Subcutaneous adipose tissue (tissue), 4 donors: ENCODE results near the gene LMAN2L. TPM values are rescaled to one million over a fixed set of nuclear protein-coding genes. Genes with fewer than 3 reads are reported as not detected.

Experiments used
- CTCF ChIP-seq: fragments of 450-650 bp; IDR thresholded peaks from one replicate; pipeline ENCODE4 v1.5.1; 2016; ENCODE audit warnings: low read depth, mild to moderate bottlenecking, control low read depth, antibody characterized with exemption, moderate library complexity
- total RNA-seq, 4 donors: library from RNA; depleted of rRNA; stranded (reverse); fragments of >200 nt; gene quantifications; one replicate each; pipeline ENCODE4 v1.1.0, GENCODE V29; 2016

LMAN2L gene
- total RNA-seq, 4 donors from 2014 or later, result 14.6 to 18.1 (median 16.7) TPM

GRCh38 chr2:96661324-96661723 lies 78.5 kb downstream of the LMAN2L start:
- no peak for TF ChIP-seq CTCF

- no peak for TF ChIP-seq CTCF
Observed at GRCh38 chr2:96656540-96656939, 83.3 kb downstream of the LMAN2L start.

Other genes starting within 250 kb of the LMAN2L start
- gene NEURL3, start 234.7 kb downstream of the LMAN2L start, total RNA-seq, result 1 to 10 TPM in 1 of 4 donors, not detected in 3; 3.6 TPM
- gene ARID5A, start 203.3 kb downstream of the LMAN2L start, total RNA-seq, result 10 to 100 TPM; 12.6 to 26.0 (median 22.1) TPM
- gene KANSL3, start 101.8 kb downstream of the LMAN2L start, total RNA-seq, result 10 to 100 TPM; 34.7 to 65.0 (median 39.7) TPM
- gene FER1L5, start 97.3 kb downstream of the LMAN2L start, total RNA-seq, result not detected
- 1 to 10 TPM; 2.0 to 3.7 (median 2.7) TPM for gene CNNM4, start 20.8 kb upstream of the LMAN2L start, total RNA-seq
- 10 to 100 TPM in 1 of 4 donors, 1 to 10 TPM in 3; 4.4 to 21.1 (median 8.5) TPM for gene CNNM3, start 76.2 kb upstream of the LMAN2L start, total RNA-seq
- gene ANKRD23, start 104.0 kb upstream of the LMAN2L start, total RNA-seq, result 1 to 10 TPM in 3 of 4 donors, not detected in 1; 1.7 to 4.3 (median 2.9) TPM
- 10 to 100 TPM in 1 of 4 donors, 1 to 10 TPM in 3; 6.7 to 12.3 (median 8.4) TPM for gene ANKRD39, start 118.0 kb upstream of the LMAN2L start, total RNA-seq
- 10 to 100 TPM; 10.4 to 27.1 (median 17.8) TPM for gene SEMA4C, start 130.0 kb upstream of the LMAN2L start, total RNA-seq
- gene FAM178B, start 246.5 kb upstream of the LMAN2L start, total RNA-seq, result 1 to 10 TPM in 2 of 4 donors, not detected in 2; 1.8 to 4.3 TPM